GM10266 (cell line): ENCODE results near the gene EXOC7.

Experiments
- DNase-seq: peaks from one replicate; pipeline ENCODE4 v3.0.0; 2012; ENCODE audit errors: extremely low spot score
- TF ChIP-seq, protein P1 (sequence below): IDR thresholded peaks from 2 replicates; pipeline ENCODE4 v1.5.1; 2012; ENCODE audit warnings: mild to moderate bottlenecking, low read depth; ENCODE audit not compliant: control insufficient read depth, insufficient read depth; ENCODE audit errors: missing control alignments

EXOC7 gene

DNA sequence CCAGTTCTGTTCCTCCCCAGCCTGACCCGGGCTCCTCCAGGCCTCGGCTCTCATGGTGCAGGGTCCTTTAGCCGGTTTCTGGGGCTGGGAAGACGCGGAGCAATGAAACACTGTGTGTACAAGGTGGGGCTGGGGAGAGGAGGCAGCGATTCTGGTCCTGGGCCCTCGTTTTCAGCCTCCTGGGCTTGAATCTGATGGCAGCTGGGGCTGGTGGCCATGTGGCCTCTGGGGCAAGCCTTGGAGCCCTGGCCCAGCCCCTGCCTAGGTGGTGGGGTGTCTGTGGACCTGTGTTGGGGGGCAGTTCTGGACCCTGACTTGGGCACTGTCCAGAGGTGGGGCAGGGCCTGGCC, 33.4 kb upstream of the EXOC7 start:
- TF ChIP-seq, protein P1, sequence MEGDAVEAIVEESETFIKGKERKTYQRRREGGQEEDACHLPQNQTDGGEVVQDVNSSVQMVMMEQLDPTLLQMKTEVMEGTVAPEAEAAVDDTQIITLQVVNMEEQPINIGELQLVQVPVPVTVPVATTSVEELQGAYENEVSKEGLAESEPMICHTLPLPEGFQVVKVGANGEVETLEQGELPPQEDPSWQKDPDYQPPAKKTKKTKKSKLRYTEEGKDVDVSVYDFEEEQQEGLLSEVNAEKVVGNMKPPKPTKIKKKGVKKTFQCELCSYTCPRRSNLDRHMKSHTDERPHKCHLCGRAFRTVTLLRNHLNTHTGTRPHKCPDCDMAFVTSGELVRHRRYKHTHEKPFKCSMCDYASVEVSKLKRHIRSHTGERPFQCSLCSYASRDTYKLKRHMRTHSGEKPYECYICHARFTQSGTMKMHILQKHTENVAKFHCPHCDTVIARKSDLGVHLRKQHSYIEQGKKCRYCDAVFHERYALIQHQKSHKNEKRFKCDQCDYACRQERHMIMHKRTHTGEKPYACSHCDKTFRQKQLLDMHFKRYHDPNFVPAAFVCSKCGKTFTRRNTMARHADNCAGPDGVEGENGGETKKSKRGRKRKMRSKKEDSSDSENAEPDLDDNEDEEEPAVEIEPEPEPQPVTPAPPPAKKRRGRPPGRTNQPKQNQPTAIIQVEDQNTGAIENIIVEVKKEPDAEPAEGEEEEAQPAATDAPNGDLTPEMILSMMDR, result no peak
- DNase-seq, result no peak

DNA sequence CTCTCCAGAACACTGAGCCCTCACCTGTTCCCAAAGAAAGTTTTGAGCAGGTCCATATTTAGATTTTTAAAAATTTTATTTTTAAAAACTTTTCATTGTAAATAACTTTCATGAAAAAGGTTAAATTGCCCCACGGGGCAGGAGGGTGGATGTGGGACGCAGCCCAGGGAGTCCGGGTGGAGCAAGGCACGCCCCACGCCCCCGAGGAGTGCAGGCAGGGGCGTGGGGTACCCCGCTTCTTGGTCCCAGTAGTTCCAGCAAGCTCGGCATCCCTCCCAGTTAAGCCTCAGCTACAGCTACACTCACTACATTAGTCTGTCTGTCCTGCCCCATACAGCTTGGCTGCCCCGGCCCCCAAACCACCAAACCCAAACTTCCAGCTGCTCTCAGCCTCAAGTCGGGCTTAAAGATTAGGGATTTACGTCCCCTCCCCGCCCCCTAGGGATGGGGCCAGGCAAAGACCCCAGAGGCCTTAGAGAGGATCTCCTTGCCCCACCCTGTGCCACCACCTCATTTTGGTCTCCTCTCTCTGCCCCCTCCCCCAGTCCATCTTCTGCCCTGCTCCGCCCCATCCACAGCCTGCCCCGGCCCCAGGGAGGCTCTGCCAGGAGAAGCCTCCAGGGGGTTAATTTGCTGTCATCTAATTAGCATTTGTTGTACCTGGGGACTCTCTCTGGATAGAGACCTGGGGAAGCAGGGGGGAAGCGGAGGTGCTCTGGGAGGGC, 32.9 kb upstream of the EXOC7 start:
- DNase-seq, result no peak
- TF ChIP-seq, protein P1, result no peak

DNA sequence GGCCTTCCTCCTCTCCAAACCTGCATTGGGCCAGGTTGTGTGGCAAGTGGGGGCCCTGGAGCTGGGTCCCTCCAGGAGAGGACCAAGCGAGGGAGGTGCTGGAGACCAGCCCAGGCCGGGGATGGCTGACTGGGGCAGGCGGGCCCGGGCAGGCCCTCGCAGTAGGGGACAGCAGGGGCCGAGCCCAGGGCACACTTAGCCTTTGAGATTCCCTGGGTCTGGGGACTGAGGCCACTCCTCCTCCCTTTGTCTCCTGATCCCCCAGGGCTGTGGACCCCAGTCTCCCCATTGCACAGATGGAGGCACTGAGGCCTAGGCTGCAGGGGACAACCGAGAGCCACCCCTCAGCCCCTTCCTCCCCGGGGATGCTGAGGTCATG, 32.2 kb upstream of the EXOC7 start:
- TF ChIP-seq, protein P1, result no peak
- no peak for DNase-seq

DNA sequence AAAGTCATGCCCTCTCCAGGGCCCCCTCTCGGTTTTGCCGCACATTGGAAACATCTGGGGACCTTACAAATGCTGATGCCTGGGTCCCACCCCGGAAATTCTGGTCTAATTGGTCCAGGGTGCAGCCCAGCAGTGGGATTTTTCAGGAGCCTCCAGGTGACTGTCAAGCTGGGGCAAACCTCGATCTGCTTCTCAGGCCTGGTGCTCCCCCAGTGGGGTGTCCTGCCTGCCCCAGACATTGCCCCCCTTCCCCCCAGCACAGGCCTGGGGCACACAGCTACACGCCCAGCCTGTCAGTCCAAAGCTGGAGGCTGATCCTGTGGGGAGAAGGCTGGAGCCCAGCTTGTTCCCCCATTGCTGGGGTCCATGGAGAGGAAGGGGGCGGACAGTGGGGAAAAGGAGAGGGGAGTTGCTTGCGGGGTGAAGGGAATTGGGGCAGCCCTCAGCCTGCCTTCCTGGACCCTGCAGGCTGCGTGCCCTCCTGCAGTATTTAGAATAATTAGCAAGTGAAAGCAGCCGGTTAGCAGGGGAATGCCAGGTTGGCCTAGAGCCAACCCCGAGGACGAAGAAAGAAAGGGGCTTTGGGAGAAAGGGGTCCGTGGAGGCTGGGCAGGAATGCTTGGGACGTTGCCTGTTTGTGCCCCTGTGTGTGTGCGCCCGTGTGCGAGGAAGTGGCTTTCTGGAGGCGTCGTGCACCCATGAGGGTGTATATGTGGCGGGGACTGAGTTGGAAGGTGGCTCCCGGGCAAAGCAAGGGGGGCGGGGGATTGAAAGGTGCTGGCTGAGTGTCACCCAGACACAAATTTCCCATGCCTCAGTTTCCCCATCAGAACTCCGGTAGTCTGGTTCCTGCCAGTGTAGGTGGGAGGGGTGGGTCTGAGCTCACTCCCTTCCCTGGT, 31.6 kb upstream of the EXOC7 start:
- no peak for DNase-seq
- TF ChIP-seq, protein P1, result no peak

DNA sequence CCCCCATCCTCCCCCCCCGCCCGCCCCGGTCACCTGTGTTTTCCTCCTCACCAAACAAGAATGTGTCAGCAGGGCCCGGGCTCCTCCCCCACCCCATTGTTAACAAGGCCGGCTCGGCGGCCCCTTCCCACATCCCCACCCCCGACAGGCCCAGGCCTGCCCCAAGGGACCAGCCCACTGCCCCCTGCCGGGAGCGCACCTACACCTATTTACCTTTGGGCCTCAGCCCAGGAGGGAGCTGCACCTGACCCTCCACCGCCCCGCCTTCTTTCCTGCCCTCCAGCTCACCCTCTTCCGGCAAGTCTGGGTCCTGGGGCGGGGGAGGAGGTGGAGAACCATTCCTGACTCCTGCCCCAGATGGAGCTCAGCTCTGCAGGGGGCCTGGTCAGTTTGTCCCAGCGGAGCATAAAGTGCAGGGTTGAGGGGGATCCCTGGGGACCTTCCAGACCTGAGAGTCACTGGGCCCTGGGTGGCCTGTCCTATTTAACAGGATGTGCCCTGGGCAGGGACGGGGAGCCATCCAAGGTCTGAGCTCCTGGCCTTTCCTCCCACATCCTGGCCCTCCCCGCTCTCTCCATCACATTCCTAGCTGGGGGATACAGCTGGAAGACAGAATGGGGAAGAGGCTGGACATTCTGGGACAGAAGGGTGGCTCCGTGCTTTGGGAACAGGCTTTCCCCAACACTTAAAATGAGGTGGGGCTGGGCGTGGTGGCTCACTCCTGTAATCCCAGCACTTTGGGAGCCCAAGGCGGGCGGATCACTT, 29.2 kb upstream of the EXOC7 start:
- no peak for DNase-seq
- TF ChIP-seq, protein P1, result no peak

DNA sequence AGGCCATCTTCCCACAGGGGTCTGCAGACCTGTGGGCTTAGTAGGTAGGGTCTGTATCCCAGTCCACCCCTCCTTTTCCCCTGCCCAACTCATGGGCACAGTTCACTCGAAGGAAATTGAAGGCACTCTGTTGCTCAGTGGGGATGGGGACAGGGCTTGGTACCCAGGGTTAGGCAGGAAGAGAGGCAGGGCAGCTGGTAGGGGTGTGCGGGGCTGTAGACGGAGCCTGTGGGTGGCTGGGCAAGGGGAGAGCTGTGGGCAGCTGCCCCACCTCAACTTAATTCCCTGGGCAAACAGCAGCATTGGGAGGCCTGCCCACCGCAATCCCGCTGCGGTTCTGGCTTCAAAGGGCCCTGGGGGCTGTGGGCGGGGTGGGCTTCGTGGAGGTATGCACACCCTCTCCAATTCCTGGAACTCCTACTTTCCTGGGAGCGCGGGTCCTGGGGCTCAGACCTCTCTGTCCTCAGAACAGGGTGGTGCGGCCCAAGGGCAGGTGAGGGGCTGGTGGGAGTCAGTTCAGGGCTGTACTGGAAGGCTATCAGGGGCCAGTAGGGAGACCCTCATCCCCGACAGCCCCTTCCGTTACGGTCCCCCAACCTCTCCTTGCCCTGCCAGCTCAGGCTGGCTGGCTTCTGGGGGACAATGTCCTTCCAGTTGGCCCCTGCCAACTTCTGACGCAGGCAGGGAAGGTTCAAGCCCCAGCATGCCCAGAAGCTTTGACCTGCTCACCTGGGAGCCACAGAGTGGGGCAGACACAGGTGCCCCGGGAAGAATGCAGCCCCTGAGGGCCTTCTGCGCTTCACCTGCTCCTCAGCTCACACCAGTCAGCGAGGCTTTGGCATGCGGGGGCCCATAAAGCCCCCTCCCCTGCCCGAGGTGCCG, 28.3 kb upstream of the EXOC7 start:
- TF ChIP-seq, protein P1, result no peak
- DNase-seq, result no peak
